ENCODE results near the gene CDH23. TPM values are rescaled to one million over a fixed set of nuclear protein-coding genes. Genes with fewer than 3 reads are reported as not detected.

Gene CDH23
- total RNA-seq, 8 experiments from 2014 or later = 1.6 to 81.3 (median 3.3) TPM

- in situ Hi-C loops (cut with MboI; ENCODE audit: low pct_unique_long_range_greater_than_20kb in 2 of 9, low sequenced_read_pairs in 9 of 9, unreplicated experiment in 9 of 9) = no loop called here
These were observed 85.2 kb downstream of the CDH23 start for GRCh38 chr10:71481746-71482410.

GRCh38 chr10:71482620-71483019 is 85.9 kb downstream of the CDH23 start:
- no peak for ATAC-seq (replicated peaks in 6 of 8)
- no peak overlapping the region for H3K27ac ChIP-seq
- peaks cover 5 to 13% of the 10 kb centered on the region in 2 donors for H3K4me1 ChIP-seq (replicated peaks in 1 of 2)
- in situ Hi-C loops (cut with MboI; ENCODE audit: low pct_unique_long_range_greater_than_20kb in 2 of 9, low sequenced_read_pairs in 9 of 9, unreplicated experiment in 9 of 9) = no loop called here
- no peak overlapping the region for H3K4me3 ChIP-seq
- WGBS, 10 experiments = 70 to 100% (median 80%) methylated on average over 1 to 3 of the region's 6 CpGs; no CpG with 5 or more reads in 3 of the 10 experiments

More at GRCh38 chr10:71481746-71482410, 85.2 kb downstream of the CDH23 start:
- Histone ChIP-seq H3K27ac (no peak overlapping the region), H3K4me3 (no peak overlapping the region), H3K4me1 (replicated peaks in 1 of 2) (peaks cover 5 to 13% of the 10 kb centered on the region in 2 donors)
- ATAC-seq (replicated peaks in 6 of 8) = no peak
- WGBS, 10 experiments = 87 to 100% (median 93%) methylated on average over 1 to 5 of the region's 13 CpGs; no CpG with 5 or more reads in 3 of the 10 experiments

- in situ Hi-C loops (cut with MboI; ENCODE audit: low pct_unique_long_range_greater_than_20kb in 2 of 9, low sequenced_read_pairs in 9 of 9, unreplicated experiment in 9 of 9) = no loop called here
- no peak overlapping the region for H3K27ac ChIP-seq
- H3K4me1 ChIP-seq (replicated peaks in 1 of 2) = peaks cover 5 to 13% of the 10 kb centered on the region in 2 donors
- 20 to 100% (median 100%) methylated on average over 1 to 3 of the region's 4 CpGs; no CpG with 5 or more reads in 7 of the 10 experiments for WGBS, 10 experiments
- no peak overlapping the region for H3K4me3 ChIP-seq
- ATAC-seq (replicated peaks in 6 of 8) = no peak
These were observed 86.4 kb downstream of the CDH23 start for GRCh38 chr10:71483135-71483534.

- WGBS, 10 experiments = 20 to 100% (median 54%) methylated on average over 1 to 7 of the region's 22 CpGs; no CpG with 5 or more reads in 3 of the 10 experiments
- no peak overlapping the region for H3K27ac ChIP-seq
- no peak overlapping the region for H3K4me3 ChIP-seq
- ATAC-seq (replicated peaks in 6 of 8) = peak in 3 of 8 experiments; percentile 16 to 62 (median 24)
- H3K4me1 ChIP-seq (replicated peaks in 1 of 2) = peaks cover 5 to 13% of the 10 kb centered on the region in 2 donors
- in situ Hi-C loops (cut with MboI; ENCODE audit: low pct_unique_long_range_greater_than_20kb in 2 of 9, low sequenced_read_pairs in 9 of 9, unreplicated experiment in 9 of 9) = no loop called here
These were observed 87.4 kb downstream of the CDH23 start for GRCh38 chr10:71483885-71484751.

- Histone ChIP-seq H3K4me1 (replicated peaks in 1 of 2) (peaks cover 5 to 13% of the 10 kb centered on the region in 2 donors), H3K27ac (no peak overlapping the region), H3K4me3 (no peak overlapping the region)
- in situ Hi-C loops (cut with MboI; ENCODE audit: low pct_unique_long_range_greater_than_20kb in 2 of 9, low sequenced_read_pairs in 9 of 9, unreplicated experiment in 9 of 9) = no loop called here
- WGBS, 10 experiments = 0 to 13% methylated on average over 1 of the region's 6 CpGs; no CpG with 5 or more reads in 8 of the 10 experiments
- ATAC-seq (replicated peaks in 6 of 8) = peak; percentile 28 to 82 (median 69)
These were observed 89.9 kb downstream of the CDH23 start for GRCh38 chr10:71486484-71487114.

GRCh38 chr10:71487726-71488125 is 91.0 kb downstream of the CDH23 start:
- in situ Hi-C loops (cut with MboI; ENCODE audit: low pct_unique_long_range_greater_than_20kb in 2 of 9, low sequenced_read_pairs in 9 of 9, unreplicated experiment in 9 of 9) = no loop called here
- H3K4me1 ChIP-seq (replicated peaks in 1 of 2) = peaks cover 3 to 12% of the 10 kb centered on the region in 2 donors
- ATAC-seq (replicated peaks in 6 of 8) = peak in 3 of 8 experiments; percentile 86 to 92 (median 91)
- H3K27ac ChIP-seq = no peak overlapping the region
- H3K4me3 ChIP-seq = no peak overlapping the region
- 83% methylated on average over 1 of the region's 1 CpG; no CpG with 5 or more reads in 9 of the 10 experiments for WGBS, 10 experiments

GRCh38 chr10:71489077-71489476 is 92.4 kb downstream of the CDH23 start:
- peaks cover 0 to 4% of the 10 kb centered on the region in 2 donors for H3K4me1 ChIP-seq (replicated peaks in 1 of 2)
- no peak for ATAC-seq (replicated peaks in 6 of 8)
- 45 to 100% (median 94%) methylated on average over 2 of the region's 2 CpGs; no CpG with 5 or more reads in 1 of the 10 experiments for WGBS, 10 experiments
- in situ Hi-C loops (cut with MboI; ENCODE audit: low pct_unique_long_range_greater_than_20kb in 2 of 9, low sequenced_read_pairs in 9 of 9, unreplicated experiment in 9 of 9) = no loop called here
- no peak overlapping the region for H3K27ac ChIP-seq
- H3K4me3 ChIP-seq = no peak overlapping the region

GRCh38 chr10:71492872-71493271 is 96.2 kb downstream of the CDH23 start:
- 60 to 100% (median 88%) methylated on average over 1 to 3 of the region's 6 CpGs; no CpG with 5 or more reads in 7 of the 10 experiments for whole genome bisulfite sequencing, 10 experiments
- H3K4me1 ChIP-seq (replicated peaks in 1 of 2) = peaks cover 12 to 17% of the 10 kb centered on the region in 2 donors
- in situ Hi-C loops (cut with MboI; ENCODE audit: low pct_unique_long_range_greater_than_20kb in 2 of 9, low sequenced_read_pairs in 9 of 9, unreplicated experiment in 9 of 9) = no loop called here
- H3K4me3 ChIP-seq = no peak overlapping the region
- no peak overlapping the region for H3K27ac ChIP-seq
- ATAC-seq (replicated peaks in 6 of 8) = peak in 1 of 8 experiments; percentile 72

- 13 to 89% (median 67%) methylated on average over 2 to 6 of the region's 6 CpGs for WGBS, 10 experiments
- in situ Hi-C loops (cut with MboI; ENCODE audit: low pct_unique_long_range_greater_than_20kb in 2 of 9, low sequenced_read_pairs in 9 of 9, unreplicated experiment in 9 of 9) = no loop called here
- H3K4me3 ChIP-seq = no peak overlapping the region
- peak in 1 of 8 experiments; percentile 28 for ATAC-seq (replicated peaks in 6 of 8)
- H3K27ac ChIP-seq = no peak overlapping the region
- H3K4me1 ChIP-seq (replicated peaks in 1 of 2) = peaks cover 13 to 17% of the 10 kb centered on the region in 2 donors
These were observed 97.0 kb downstream of the CDH23 start for GRCh38 chr10:71493741-71494140.

- ATAC-seq (replicated peaks in 6 of 8) = peak in 1 of 8 experiments; percentile 59
- no peak overlapping the region for H3K4me3 ChIP-seq
- H3K4me1 ChIP-seq (replicated peaks in 1 of 2) = peaks cover 13 to 17% of the 10 kb centered on the region in 2 donors
- H3K27ac ChIP-seq = no peak overlapping the region
- 10 to 100% (median 100%) methylated on average over 1 to 5 of the region's 8 CpGs; no CpG with 5 or more reads in 3 of the 10 experiments for WGBS, 10 experiments
- in situ Hi-C loops (cut with MboI; ENCODE audit: low pct_unique_long_range_greater_than_20kb in 2 of 9, low sequenced_read_pairs in 9 of 9, unreplicated experiment in 9 of 9) = no loop called here
These were observed 97.8 kb downstream of the CDH23 start for GRCh38 chr10:71494476-71494875.

- ATAC-seq (replicated peaks in 6 of 8) = no peak
- H3K4me3 ChIP-seq = no peak overlapping the region
- WGBS, 10 experiments = 40 to 93% (median 77%) methylated on average over 1 to 9 of the region's 9 CpGs; no CpG with 5 or more reads in 3 of the 10 experiments
- peaks cover 13 to 17% of the 10 kb centered on the region in 2 donors for H3K4me1 ChIP-seq (replicated peaks in 1 of 2)
- no peak overlapping the region for H3K27ac ChIP-seq
- in situ Hi-C loops (cut with MboI; ENCODE audit: low pct_unique_long_range_greater_than_20kb in 2 of 9, low sequenced_read_pairs in 9 of 9, unreplicated experiment in 9 of 9) = no loop called here
These were observed 98.3 kb downstream of the CDH23 start for GRCh38 chr10:71494980-71495381.

- peak in 3 of 8 experiments; percentile 60 to 72 (median 67) for ATAC-seq (replicated peaks in 6 of 8)
- H3K27ac ChIP-seq = peak overlapping the region; percentile 6 to 39
- in situ Hi-C loops (cut with MboI; ENCODE audit: low pct_unique_long_range_greater_than_20kb in 2 of 9, low sequenced_read_pairs in 9 of 9, unreplicated experiment in 9 of 9) = no loop called here
- 0 to 80% (median 59%) methylated on average over 1 to 9 of the region's 14 CpGs; no CpG with 5 or more reads in 2 of the 10 experiments for WGBS, 10 experiments
- H3K4me3 ChIP-seq = no peak overlapping the region
- peaks cover 21 to 27% of the 10 kb centered on the region in 2 donors for H3K4me1 ChIP-seq (replicated peaks in 1 of 2)
These were observed 100.4 kb downstream of the CDH23 start for GRCh38 chr10:71496927-71497762.

All from motor neuron (in vitro differentiated cells).